MM.1S (cell line): ENCODE data around the gene TDRD12.
"Not testable (repeated sequence)": the region's sequence is repeated elsewhere in the genome, so short reads cannot be mapped to it uniquely, and the experiment has no call there.

Experiments used
- EZH2 ChIP-seq: fragments of 300-600 bp; sonication (generic); optimal IDR thresholded peaks from 2 replicates; pipeline ENCODE3; 2017; ENCODE audit warnings: low read depth, mild to moderate bottlenecking, antibody characterized with exemption, low read length, mixed read lengths
- EZH2phosphoT487 ChIP-seq: fragments of 300-600 bp; sonication (generic); IDR thresholded peaks from 2 replicates; pipeline ENCODE4 v1.6.1; 2018; ENCODE audit warnings: antibody characterized with exemption, low read length
- TF ChIP-seq, protein P1 (sequence below): fragments of 300-600 bp; sonication (generic); IDR thresholded peaks from 2 replicates; pipeline ENCODE4 v1.5.1; 2016; ENCODE audit warnings: antibody characterized with exemption, low read length, mixed read lengths

DNA sequence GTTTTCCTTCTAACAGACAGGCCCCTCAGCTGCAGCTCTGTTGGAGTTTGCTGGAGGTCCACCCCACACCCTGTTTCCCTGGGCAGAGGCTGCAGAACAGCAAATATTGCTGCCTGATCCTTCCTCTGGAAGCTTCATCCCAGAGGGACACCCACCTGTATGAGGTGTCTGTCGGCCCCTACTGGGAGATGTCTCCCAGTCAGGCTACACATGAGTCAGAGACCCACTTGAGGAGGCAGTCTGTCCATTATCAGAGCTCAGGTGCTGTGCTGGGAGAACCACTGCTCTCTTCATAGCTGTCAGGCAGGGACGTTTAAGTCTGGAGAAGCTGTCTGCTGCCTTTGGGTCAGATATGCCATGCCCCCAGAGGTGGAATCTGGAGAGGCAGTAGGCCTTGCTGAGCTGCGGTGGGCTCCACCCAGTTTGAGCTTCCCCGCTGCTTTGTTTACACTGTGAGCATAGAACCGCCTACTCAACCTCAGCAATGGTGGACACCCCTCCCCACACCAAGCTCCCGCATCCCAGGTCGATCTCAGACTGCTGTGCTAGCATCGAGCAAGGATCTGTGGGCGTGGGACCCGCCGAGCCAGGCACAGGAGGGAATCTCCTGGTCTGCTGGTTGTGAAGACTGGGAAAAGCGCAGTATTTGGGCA lies 67.7 kb downstream of the TDRD12 start:
- not testable (repeated sequence) for TF ChIP-seq EZH2, EZH2phosphoT487
- TF ChIP-seq, protein P1, sequence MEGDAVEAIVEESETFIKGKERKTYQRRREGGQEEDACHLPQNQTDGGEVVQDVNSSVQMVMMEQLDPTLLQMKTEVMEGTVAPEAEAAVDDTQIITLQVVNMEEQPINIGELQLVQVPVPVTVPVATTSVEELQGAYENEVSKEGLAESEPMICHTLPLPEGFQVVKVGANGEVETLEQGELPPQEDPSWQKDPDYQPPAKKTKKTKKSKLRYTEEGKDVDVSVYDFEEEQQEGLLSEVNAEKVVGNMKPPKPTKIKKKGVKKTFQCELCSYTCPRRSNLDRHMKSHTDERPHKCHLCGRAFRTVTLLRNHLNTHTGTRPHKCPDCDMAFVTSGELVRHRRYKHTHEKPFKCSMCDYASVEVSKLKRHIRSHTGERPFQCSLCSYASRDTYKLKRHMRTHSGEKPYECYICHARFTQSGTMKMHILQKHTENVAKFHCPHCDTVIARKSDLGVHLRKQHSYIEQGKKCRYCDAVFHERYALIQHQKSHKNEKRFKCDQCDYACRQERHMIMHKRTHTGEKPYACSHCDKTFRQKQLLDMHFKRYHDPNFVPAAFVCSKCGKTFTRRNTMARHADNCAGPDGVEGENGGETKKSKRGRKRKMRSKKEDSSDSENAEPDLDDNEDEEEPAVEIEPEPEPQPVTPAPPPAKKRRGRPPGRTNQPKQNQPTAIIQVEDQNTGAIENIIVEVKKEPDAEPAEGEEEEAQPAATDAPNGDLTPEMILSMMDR = not testable (repeated sequence)
